HG02763 (cell line): ENCODE results near the gene EXOC6B.
A peak's percentile ranks its signal among the peaks of the same experiment; 100 is the strongest.

ENCODE experiments used
- ATAC-seq: cut with Tn5 transposase; IDR thresholded peaks from one replicate; pipeline ENCODE4 v1.9.1; 2021; ENCODE audit warnings: mild to moderate bottlenecking, moderate library complexity; ENCODE audit not compliant: unreplicated experiment

The EXOC6B gene

GRCh38 chr2:72153026-72153791, 672.6 kb downstream of the EXOC6B start:
- no peak for ATAC-seq

GRCh38 chr2:72150861-72151356, 674.9 kb downstream of the EXOC6B start:
- peak; percentile 6 for ATAC-seq

- ATAC-seq = peak; percentile 84
Measured at GRCh38 chr2:72150157-72150860, 675.5 kb downstream of the EXOC6B start.

GRCh38 chr2:72149556-72150156, 676.2 kb downstream of the EXOC6B start:
- ATAC-seq = no peak

GRCh38 chr2:72148837-72149555, 676.8 kb downstream of the EXOC6B start:
- no peak for ATAC-seq

- no peak for ATAC-seq
Measured at GRCh38 chr2:72148003-72148836, 677.6 kb downstream of the EXOC6B start.

GRCh38 chr2:72147303-72147971, 678.4 kb downstream of the EXOC6B start, which contains the start of gene CYP26B1:
Gene CYP26B1 (minus strand): TSS chr2:72147862. CDS start chr2:72147834, 28 bp downstream.
- ATAC-seq = no peak

- ATAC-seq = no peak
Measured at GRCh38 chr2:72146347-72147302, 679.2 kb downstream of the EXOC6B start.

GRCh38 chr2:72145658-72146329, 680.0 kb downstream of the EXOC6B start:
- no peak for ATAC-seq

- ATAC-seq = no peak
Measured at GRCh38 chr2:72145289-72145657, 680.6 kb downstream of the EXOC6B start.

- ATAC-seq = no peak
Measured at GRCh38 chr2:72144632-72145288, 681.1 kb downstream of the EXOC6B start.

GRCh38 chr2:72144274-72144631, 681.6 kb downstream of the EXOC6B start:
- ATAC-seq = no peak

- ATAC-seq = no peak
Measured at GRCh38 chr2:72143441-72144273, 682.2 kb downstream of the EXOC6B start.

- no peak for ATAC-seq
Measured at GRCh38 chr2:72142570-72143440, 683.0 kb downstream of the EXOC6B start.

GRCh38 chr2:72141881-72142451, 683.9 kb downstream of the EXOC6B start:
- ATAC-seq = no peak
